CD4-positive, alpha-beta T cell treated with Interferon gamma for 1 hour (primary cell): ENCODE results near the gene PGAP6.
"Not testable (repeated sequence)": the region's sequence is repeated elsewhere in the genome, so short reads cannot be mapped to it uniquely, and the experiment has no call there.

Source experiments
- DNase-seq: peaks from one replicate; pipeline ENCODE4 v3.0.0-alpha.2; 2020

PGAP6 gene

GRCh38 chr16:400061-400591 lies 18.3 kb upstream of the PGAP6 start:
- no peak for DNase-seq

- no peak for DNase-seq
Observed at GRCh38 chr16:399340-400019, 17.7 kb upstream of the PGAP6 start.

- no peak for DNase-seq
Observed at GRCh38 chr16:398561-399339, 17.0 kb upstream of the PGAP6 start.

GRCh38 chr16:397736-398332 lies 16.1 kb upstream of the PGAP6 start:
- DNase-seq: peak; percentile 25

GRCh38 chr16:397135-397661 lies 15.4 kb upstream of the PGAP6 start, which contains the start of gene NME4:
NME4 (plus strand) TSS chr16:397199; CDS start chr16:397223, 24 bp downstream.
- no peak for DNase-seq

GRCh38 chr16:396605-397004 lies 14.8 kb upstream of the PGAP6 start:
- DNase-seq: no peak

GRCh38 chr16:396199-396598 lies 14.4 kb upstream of the PGAP6 start:
- no peak for DNase-seq

GRCh38 chr16:392450-393030 lies 10.8 kb upstream of the PGAP6 start:
- DNase-seq: peak; percentile 40

GRCh38 chr16:391885-392335 lies 10.1 kb upstream of the PGAP6 start:
- DNase-seq: peak; percentile 75

- no peak for DNase-seq
Observed at GRCh38 chr16:389352-389751, 7.6 kb upstream of the PGAP6 start.

GRCh38 chr16:387761-388666 lies 6.2 kb upstream of the PGAP6 start:
- not testable (repeated sequence) for DNase-seq

GRCh38 chr16:386641-387156 lies 4.9 kb upstream of the PGAP6 start:
- no peak for DNase-seq

GRCh38 chr16:383326-384051 lies 1.7 kb upstream of the PGAP6 start:
- peak; percentile 27 for DNase-seq

GRCh38 chr16:381012-381788 lies 578 bp downstream of the PGAP6 start:
- peak; percentile 27 for DNase-seq

GRCh38 chr16:380762-381011 lies 1.1 kb downstream of the PGAP6 start:
- DNase-seq: no peak

- DNase-seq: no peak
Observed at GRCh38 chr16:379961-380761, 1.6 kb downstream of the PGAP6 start.

GRCh38 chr16:379183-379960 lies 2.4 kb downstream of the PGAP6 start:
- no peak for DNase-seq

- DNase-seq: no peak
Observed at GRCh38 chr16:378821-379182, 3.0 kb downstream of the PGAP6 start.
